Left ventricle myocardium superior (tissue), 1 donor: Measurements from ENCODE around the gene EVA1A. TPM values are rescaled to one million over a fixed set of nuclear protein-coding genes. Genes with fewer than 3 reads are reported as not detected.

Experiments used
- ATAC-seq: fragments of 200-7000 bp; cut with Tn5 transposase; one replicate; pipeline ENCODE4 v1.9.1; 2020; ENCODE audit warnings: mild to moderate bottlenecking, moderate library complexity
- DNase-seq: peaks from one replicate; pipeline ENCODE4 v3.0.0-alpha.2; 2020
- intact Hi-C: fragments of 100-400 bp; cut with micrococcal nuclease; formaldehyde crosslinking; loops from one replicate; pipeline ENCODE4 v1.11.0; 2022
- long read RNA-seq: library from polyadenylated mRNA; unstranded; transcript quantifications from one replicate; pipeline ENCODE4 v2.0.0, GENCODE V29; 2021
- total RNA-seq: library from RNA; stranded (reverse); fragmentation: NEBNext Ultra II Directional; extraction: Animal tissue kit (Norgen Biotek cat#: 25700); gene quantifications from one replicate; pipeline ENCODE4 v1.2.1, GENCODE V29; 2021
- donor health status: DM: no; HTN: yes; CAD: no; lungs with severe emphysema.

EVA1A gene, protein sequence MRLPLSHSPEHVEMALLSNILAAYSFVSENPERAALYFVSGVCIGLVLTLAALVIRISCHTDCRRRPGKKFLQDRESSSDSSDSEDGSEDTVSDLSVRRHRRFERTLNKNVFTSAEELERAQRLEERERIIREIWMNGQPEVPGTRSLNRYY
- 0.94 TPM for total RNA-seq
- long read RNA-seq, partial matches to known transcripts, result 0 of 1 reads
- long read RNA-seq, other reads (novel, unspliced or antisense), result 0 of 1 reads

DNA sequence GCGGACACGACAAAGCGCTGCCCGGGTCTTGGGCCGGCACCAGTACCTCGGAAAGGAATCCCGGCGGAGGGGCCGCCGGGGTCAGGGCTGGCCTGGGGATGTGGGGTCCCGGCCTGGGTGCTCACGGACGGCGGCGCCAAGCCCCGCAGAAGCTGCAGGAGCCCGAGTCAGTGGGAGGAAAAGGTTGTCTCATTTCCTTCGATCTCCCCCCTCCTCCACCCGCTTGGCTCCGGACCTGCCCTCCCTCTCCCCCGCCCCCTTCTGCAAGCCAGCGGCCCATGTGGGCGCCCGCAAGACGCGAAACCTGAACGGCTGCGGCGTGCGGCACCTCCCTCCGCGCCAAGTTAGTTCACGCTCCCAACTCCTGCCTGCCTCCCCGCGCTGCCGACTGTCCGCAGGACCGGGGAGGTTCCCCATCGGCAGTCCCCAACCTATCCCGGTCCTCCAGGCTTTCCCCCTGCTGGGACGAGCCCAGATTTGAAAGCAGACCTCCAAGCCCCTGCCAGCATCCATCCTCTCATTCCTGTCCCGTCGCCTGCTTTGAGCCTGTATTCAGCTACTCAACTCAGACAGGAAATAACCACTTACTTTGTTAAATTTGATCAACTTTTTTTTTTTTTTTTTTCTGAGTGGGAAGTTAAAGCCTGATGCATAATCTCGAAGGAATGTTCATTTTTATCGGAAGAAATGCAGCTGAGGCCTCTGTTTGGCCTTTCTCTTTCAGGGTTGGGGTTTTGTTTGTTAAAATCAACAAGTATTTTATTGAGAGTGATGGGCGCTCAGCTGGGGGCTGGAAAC is at the start of gene EVA1A:
Gene EVA1A, minus strand, starts transcription at position 172 of the 798 bp plus-strand sequence. CDS start 42,799 bp downstream, outside the sequence.
- intact Hi-C loops, result no loop called here
- peak; percentile 66 for ATAC-seq
- DNase-seq, result peak; percentile 50

DNA sequence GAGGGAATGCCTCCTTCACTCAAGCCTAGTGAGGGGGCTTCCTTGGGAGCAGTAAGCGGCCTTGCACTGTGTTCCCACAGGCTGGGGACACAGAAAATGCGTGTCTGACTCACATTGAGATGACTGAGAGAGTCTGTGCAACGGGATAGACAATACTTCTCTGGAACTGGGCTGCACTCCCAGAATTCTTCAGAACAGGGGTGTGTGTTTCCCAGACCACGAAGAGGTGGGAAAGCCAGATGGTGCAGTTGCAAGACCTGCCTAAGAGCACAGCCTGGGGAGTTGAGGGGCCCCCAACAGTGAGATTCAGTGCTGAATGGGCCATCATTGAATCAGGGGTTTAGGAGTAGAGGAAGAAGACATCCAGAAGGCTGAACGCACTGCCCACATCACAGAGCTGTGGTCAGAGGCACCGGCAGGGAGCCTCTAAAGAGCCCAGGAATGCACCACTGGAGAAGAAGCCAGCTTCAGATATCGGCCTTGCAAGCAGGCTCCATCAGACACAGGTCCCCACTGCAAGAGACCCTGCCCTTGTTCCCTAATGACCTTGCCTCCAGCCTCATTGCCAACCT is 49.3 kb upstream of the EVA1A start:
- DNase-seq (no peak), ATAC-seq (no peak)
- intact Hi-C loops, result loop anchor here (2.0 kb wide), 1 partner anchor 145 kb away; no protein-coding TSS in a partner anchor

DNA sequence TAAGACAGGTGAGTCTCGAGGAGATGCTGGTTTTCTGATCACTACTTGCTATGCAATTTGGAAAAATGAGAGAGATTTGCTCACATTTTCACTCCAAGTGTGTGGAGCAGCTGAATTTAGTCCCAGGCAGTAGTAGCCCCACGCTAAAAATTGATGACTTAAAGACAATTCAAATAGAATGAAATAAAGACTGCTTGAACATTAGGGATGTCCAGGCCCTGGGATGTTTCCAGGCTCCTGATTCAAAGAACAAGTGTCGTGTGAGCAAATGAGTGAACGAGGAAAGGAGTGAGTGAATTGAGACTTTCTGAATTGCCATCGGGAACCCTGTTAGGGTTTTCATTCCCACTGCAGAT is 48.6 kb upstream of the EVA1A start:
- DNase-seq (no peak), ATAC-seq (no peak)
- intact Hi-C loops, result loop anchor here (2.0 kb wide), 1 partner anchor 145 kb away; no protein-coding TSS in a partner anchor

DNA sequence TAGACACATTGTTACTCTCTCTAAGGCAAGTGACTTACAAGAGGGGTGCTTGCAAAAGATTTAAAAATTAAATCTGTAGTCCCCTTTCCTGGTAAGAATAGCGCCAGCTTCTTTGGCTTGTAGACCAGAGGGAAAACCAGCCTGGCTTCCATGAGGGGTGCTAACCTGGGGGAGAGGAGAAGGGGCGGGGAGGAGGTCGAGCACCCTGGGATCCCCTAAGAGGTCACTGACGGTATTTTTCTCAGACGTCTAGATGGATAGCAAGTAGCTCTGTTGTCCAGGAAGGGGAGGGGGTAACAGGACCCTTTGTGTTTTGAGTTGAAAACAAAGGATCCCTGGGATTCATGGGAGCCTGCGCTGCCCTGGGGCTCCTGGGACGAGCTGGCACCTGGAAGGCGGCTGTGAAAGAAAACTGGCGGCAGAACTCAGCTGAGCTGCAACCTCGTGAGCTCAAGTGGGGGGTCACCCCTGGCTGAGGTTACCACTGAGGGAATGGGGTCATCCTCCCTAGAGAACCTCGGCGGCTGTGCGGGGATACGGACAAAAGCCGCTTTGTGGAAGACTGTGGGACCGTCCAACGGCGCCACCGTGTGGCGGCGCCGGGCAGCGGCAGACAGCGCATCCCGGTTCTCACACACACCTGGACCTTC is 48.1 kb upstream of the EVA1A start:
- intact Hi-C loops, result loop anchor here (2.0 kb wide), 1 partner anchor 144 kb away; no protein-coding TSS in a partner anchor
- ATAC-seq, result peak; percentile 89

DNA sequence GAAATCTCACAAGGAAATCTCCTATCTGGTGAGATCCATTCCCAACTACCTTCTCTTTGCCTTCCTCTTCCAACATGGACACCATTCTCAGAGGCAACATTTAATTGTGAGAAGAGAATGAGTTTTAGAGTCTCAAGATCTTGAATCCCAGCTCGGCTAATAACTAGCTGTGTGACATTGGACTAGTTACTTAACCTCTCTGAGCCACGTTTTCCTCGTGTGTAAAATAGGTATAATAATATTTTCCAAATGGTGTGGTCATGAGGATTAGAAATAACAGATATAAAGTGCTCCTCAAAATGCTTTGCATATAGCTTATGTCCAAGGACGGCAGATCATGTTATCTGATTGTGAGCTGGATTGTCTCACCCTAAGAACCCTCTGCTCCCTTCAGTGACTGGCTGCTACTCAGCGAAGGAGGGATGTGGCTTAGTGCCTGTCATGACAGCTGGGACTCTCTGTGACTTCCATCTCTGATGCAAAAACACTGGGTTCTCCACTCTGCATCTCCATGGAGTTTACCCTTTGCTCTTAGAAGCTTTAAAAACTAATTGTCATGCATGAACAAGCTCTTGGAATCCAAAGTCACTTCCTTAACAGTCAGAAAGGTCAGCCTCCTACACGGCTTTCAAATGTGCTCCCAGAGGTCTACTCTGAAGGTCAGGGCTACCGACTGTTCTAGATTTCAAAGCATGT is 47.4 kb upstream of the EVA1A start:
- peak; percentile 54 for ATAC-seq
- no peak for DNase-seq
- intact Hi-C loops, result loop anchor here (2.0 kb wide), 1 partner anchor 143 kb away; no protein-coding TSS in a partner anchor

More for the DNA sequence above, 48.1 kb upstream of the EVA1A start:
- peak; percentile 70 for DNase-seq

DNA sequence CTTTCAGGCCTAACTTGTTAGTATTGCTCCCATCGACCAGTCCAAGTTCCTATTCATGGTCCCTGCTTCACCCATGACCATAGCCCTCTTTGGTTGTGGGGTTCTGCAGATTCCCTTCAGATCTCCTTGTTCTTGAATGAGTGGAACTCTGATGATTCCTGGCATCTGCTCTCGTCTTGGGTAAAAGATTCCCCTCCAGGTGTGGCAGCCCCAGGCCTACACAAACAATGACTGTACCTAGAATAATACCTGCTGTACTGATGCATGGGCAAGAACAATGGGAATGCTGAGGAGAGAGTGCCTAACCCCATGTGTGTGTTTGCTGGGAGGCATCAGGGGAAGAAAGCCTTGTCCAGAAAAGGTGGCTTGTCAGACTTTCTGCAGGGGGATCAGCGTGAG is 46.7 kb upstream of the EVA1A start:
- DNase-seq (no peak), ATAC-seq (no peak)
- intact Hi-C loops, result no loop called here

DNA sequence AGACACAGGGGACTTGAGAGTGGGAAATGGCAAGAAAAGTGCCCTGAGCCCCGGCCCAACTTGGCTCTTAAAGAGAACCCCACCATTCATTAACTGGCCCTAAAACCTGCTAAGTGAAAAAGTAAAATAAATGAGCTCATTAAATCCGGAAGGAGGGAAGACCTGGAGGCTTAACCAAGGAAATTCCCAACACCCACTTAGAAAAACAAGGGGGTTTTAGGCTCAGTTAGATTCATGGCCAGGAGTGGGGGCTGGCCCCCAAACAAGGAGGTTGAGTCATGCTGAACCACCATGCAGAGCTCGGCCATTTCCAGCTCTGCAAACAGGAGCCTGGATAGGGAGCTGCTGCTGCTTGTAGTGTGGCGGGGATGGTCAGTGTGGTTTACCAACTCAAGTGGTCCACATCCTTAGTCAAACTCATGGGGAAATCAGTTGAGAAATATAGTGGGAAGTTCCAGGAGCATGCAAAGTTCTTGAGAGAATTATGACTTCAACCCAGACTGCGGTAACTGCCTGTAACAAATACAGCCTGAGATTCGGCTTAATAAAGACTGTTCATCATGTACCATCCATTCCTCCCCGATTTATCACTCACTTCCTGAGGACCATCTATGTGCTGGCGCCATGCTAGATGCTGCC is 46.1 kb upstream of the EVA1A start:
- no peak for DNase-seq
- no peak for ATAC-seq
- intact Hi-C loops, result no loop called here

DNA sequence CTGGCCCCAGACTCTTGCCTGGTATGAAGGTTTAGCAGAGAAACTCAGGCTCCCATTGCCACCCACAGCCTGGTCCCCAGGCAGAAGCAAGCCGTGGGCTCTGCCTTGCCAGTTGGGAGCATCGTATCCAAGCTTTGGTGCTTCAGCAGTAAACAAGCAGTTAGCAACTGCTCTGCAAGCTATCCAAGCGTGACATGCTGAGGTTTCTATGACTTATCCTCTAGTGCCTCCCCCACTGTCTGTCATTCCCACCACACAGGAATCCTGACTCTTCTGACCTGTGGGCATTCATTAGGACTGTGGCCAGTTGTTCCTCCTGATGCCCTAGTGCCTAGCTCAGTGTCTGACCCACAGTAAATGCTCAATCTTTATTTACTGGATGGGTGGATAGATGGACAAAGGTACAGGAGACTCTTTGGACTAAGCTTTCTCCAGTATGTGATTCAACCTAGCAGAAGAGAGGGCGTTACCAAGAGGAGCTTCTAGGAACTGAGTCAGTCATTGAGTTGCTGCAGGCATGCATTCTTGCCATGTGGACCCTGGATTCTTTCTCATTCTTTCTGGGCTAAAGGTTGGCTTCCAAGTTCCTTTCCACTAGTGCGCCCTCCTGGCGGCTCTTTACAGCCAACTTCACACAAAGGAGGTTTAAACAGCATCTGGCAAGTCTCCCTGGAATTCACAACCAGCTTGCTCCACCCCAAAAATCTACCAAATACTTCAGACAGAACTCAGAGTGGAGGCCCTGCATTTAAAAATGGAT is 45.2 kb upstream of the EVA1A start:
- ATAC-seq, result no peak
- intact Hi-C loops, result no loop called here

DNA sequence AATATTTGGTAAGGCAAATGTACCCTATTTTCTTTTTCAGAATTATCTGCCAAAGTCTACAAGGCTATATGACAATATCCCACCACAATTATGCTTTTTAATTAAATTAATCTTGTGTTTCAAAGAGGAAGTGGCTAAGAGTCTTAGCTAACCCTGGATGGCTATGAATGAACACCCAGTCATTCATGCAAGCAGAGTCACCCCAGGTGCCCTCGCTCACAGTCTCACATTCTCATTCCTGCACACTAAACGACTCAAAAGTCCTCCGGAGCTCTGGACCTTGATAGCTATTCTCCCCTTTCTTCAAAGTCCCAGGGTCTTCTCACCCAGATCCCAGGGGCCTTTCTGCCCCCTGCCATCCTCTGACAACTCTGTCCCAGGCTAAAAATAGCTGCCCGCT is 43.7 kb upstream of the EVA1A start:
- intact Hi-C loops, result no loop called here
- ATAC-seq (no peak), DNase-seq (no peak)

More for the DNA sequence above, 45.2 kb upstream of the EVA1A start:
- no peak for DNase-seq

DNA sequence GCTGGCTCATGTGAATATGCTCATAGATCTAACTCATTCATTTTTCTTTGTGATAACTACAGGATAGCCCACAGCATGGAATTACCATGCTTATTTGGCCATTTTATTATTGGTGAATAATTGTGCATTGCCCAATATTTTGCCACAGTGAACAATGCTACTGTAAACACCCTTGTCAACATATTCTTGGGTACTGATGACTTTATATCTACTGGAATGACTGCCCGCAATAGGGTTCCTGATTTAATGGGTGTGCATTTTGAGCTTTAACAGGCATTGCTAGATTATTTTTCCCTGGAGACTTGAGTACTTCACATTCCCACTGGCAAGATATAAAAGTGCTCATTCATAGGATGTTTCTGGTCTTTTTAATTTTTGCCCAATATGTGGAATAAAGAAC is 42.7 kb upstream of the EVA1A start:
- ATAC-seq (no peak), DNase-seq (no peak)
- intact Hi-C loops, result no loop called here

DNA sequence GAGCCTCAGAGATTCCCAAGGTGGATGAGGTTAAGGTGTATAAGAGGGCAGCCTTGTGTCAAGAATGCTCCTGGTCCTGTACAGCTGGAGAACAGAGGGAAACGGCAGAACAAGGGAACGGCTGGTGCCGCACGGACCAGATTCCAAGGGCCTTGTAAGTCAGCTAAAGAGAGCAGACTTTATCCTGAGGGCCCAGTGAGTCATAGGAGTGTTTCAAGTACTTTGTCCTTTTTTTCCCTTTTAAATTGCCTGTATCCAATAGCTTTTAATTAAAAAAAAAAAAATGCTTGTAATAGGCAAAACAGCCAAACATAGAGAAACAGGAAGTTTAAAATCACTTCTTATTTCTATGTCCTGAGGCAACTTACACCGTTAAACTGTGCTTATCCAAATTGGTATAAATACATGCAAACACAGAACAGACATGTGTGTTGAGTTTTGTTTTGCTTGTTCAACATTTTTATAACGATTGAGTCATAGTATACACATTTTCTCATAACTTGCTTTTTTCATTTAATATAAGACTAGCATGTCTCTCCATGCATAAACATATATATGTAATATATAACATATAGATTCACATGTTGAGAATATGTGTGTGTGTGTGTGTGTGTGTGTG is 42.1 kb upstream of the EVA1A start:
- ATAC-seq (no peak), DNase-seq (no peak)
- intact Hi-C loops, result no loop called here

DNA sequence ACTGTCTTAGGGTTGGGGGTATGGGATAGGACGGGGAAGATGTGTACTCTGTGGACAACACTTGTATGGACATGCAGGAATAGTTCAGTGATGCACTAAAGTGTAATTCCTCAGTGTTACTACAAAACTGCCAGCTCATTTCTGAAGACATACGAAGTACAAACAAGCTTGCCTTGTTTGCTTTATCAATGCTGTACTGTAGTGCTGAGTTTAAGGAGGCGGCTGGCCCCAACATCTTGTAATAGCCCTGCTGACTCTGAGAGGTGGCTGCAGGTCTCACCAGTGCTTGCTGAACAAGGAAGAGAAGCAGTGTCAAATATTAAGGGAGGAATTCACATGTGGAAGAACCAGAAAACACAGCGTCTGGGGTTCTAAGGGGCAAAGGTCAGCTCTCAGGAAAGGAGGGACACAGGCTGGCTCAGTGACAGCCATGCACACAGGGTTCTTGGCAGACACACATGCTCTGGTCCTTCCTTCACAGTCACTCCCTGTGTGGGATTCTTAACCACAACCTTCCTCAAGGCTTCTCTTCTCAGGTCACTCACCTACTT is 39.8 kb upstream of the EVA1A start:
- ATAC-seq (no peak), DNase-seq (no peak)
- intact Hi-C loops, result no loop called here

DNA sequence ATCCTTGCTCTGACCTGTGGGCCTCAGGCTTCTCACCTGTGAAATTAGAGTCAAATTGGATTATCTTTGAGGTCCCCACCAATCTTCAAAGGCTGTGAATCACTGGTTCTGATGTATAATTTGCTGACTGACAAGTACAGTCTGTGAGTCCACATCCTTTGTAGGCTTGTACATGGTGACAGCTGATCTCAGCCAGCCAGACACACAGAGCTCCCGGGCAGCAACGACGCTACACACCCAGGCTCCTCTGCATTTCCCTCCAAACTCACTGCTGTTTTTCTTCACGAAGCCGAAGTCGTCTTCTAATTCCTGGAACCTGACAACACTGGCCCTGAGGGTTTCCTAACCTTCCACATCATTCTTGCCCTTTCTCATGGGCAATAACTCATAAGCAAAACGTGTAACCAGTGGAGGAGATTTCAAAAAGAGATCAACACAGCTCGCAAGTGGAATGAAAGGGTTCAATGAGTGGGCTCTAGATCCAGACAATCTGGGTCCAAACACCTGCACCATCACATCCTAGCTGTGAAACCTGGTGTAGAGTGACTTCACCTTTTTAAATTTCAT is 37.9 kb upstream of the EVA1A start:
- intact Hi-C loops, result no loop called here
- ATAC-seq, result no peak

DNA sequence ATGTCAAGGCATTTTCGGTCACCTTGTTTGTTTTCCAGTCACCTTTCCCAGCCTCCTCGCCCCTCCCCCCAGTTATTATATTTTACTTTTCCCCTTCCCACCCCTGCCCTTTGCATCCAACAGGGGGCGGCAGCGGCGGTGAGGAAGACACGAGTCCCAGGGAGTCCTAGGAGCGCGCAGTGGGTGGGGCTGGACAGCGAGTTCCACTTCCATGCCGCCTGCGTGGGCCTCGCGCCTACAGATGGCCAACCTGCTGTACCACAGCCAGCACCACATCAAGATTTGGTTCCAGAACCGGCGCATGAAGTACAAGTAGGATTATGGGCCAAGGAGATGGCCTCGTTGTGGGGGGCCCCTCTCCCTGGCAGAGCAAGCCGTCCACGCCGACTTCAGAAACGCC is 37.2 kb upstream of the EVA1A start:
- ATAC-seq (no peak), DNase-seq (no peak)
- intact Hi-C loops, result no loop called here

More for the DNA sequence above, 37.9 kb upstream of the EVA1A start:
- DNase-seq, result no peak

DNA sequence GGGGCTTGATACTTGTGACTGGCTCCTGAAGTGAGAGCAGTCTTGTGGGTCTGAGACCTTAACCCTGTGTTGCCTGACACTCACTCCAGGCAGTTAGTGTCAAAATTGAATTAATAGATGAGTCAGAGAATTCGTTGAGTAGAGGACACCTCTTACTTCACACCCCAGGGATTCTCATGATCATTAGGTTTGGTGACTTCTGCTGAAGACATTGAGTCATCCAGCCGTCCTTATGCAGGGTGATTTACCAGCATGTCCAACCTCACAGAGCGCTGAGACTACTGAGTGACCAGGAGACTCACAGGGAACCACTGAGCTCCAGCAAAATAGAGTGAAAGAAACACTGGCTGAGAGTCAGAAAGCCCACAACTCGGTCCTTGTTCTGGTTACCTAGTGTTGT is 36.0 kb upstream of the EVA1A start:
- intact Hi-C loops, result no loop called here
- DNase-seq, result no peak
- no peak for ATAC-seq

DNA sequence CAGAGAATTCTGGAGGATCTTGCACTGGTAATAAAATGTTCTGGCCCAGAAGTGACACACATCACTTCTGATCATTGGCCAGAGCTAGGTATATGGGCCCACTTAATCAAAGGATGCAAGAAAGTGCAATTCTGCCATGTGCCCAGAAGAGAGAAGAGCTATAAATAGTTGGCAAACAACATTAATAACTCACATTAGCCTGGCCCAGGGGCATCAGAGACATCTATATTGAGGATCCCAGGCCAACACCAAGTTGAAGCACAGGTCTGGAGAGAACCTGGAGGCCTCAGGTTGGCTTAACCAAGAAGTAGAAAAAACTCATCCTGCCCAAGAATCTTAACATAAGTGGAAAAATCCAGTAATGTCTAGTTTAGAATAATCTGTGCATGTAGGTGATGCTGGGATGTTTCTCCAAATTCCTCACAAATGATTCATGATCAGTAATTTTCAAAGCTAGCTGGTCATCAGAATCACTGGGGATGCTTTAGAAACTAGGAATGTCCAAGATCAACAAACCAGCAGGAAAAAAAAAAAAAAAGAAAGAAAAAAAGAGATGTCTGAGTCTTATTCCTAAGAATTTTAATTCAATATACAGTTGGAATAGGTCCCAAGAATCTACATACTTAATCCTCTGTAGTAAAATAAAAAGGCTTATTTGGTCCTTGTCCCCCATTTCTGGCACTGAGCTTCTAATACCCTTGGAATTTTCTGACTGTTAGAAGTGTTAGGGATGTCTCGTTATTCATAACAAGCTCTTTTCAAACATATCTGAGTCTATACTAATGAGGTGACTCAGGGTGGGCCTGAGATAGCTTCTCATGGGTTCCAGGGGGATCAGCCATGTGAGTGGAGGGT is 35.0 kb upstream of the EVA1A start:
- no peak for ATAC-seq
- intact Hi-C loops, result no loop called here
- no peak for DNase-seq
